WTC11 (cell line): ENCODE measurements around the gene NIP7.

ENCODE experiments used
- CTCF ChIP-seq: fragments of 200-600 bp; IDR thresholded peaks from 2 replicates; pipeline ENCODE4 v1.8.0; 2022; ENCODE audit warnings: antibody characterized with exemption
- HMGXB4 ChIP-seq: sonication (generic); formaldehyde crosslinking; IDR thresholded peaks from 2 replicates; pipeline ENCODE4 v1.8.1; 2023; ENCODE audit warnings: mild to moderate bottlenecking, moderate library complexity, missing genetic modification reagents
- KAT7 ChIP-seq: sonication (generic); formaldehyde crosslinking; IDR thresholded peaks from 2 replicates; pipeline ENCODE4 v1.8.1; 2023; ENCODE audit warnings: missing genetic modification reagents, mild to moderate bottlenecking, borderline replicate concordance
- TEAD1 ChIP-seq: sonication (generic); formaldehyde crosslinking; IDR thresholded peaks from 2 replicates; pipeline ENCODE4 v1.8.0; 2022; ENCODE audit warnings: mild to moderate bottlenecking, missing genetic modification reagents
- USF2 ChIP-seq: sonication (generic); formaldehyde crosslinking; IDR thresholded peaks from 2 replicates; pipeline ENCODE4 v1.8.1; 2023; ENCODE audit warnings: mild to moderate bottlenecking, missing genetic modification reagents, moderate library complexity

- TF ChIP-seq CTCF (no peak), HMGXB4 (CRISPR knock-in tag) (no peak), USF2 (no peak), TEAD1 (CRISPR knock-in tag) (no peak), KAT7 (CRISPR knock-in tag) (no peak)
Observed at GRCh38 chr16:69309316-69309715, 30.3 kb upstream of the NIP7 start.
